ENCODE data around the gene APOL1.
"Not testable (repeated sequence)": the region's sequence is repeated elsewhere in the genome, so short reads cannot be mapped to it uniquely, and the experiment has no call there.

Gene APOL1

DNA sequence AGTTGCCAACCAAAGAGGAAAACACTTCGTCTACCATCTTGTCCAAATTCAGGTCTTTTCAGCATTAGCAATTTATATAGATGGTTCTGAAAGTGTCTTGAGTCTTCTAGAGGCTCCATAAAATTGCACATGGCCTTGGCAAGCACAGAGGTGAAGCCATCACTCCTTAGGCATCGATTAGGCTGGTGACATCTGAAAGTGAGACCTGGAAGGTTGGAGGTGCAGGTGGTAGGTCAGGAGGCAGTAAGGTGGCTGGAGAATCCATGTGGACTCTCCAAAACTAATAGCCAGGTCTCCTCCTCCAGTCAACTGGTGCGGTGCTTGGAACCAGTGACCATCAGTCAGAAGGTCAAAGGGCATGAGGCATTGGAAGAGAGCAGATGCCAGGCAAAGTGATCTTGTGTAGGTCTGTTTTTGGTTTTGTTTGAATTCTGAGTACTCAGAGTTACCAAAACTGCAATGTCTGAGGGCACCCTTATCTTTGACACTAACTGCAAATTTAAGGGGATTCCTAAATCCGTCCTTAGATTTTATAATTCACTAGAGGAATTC is 7.1 kb upstream of the APOL1 start:
- H3K9me3 ChIP-seq (ENCODE audit: control insufficient read depth, low read length) = no peaks in the 10 kb centered on the region
- H3K36me3 ChIP-seq (ENCODE audit: control insufficient read depth, insufficient read depth, low read length) = no peaks in the 10 kb centered on the region
- H3K4me3 ChIP-seq (ENCODE audit: extremely low read depth, insufficient read depth, low read length, poor library complexity, severe bottlenecking) = no peak overlapping the region
- 82 to 90% methylated on average over 2 of the region's 4 CpGs for whole genome bisulfite sequencing, 2 experiments (ENCODE audit: insufficient coverage in 2 of 2)
- H3K27ac ChIP-seq (ENCODE audit: low read depth, low read length, severe bottlenecking) = no peak overlapping the region
- H3K4me1 ChIP-seq (ENCODE audit: control insufficient read depth, insufficient read depth, low read length, poor library complexity, severe bottlenecking) = no peaks in the 10 kb centered on the region

GRCh38 chr22:36246718-36247117 is 6.2 kb upstream of the APOL1 start:
- no peaks in the 10 kb centered on the region for H3K4me1 ChIP-seq (ENCODE audit: control insufficient read depth, insufficient read depth, low read length, poor library complexity, severe bottlenecking)
- H3K36me3 ChIP-seq (ENCODE audit: control insufficient read depth, insufficient read depth, low read length) = no peaks in the 10 kb centered on the region
- WGBS, 2 experiments (ENCODE audit: insufficient coverage in 2 of 2) = 84 to 88% methylated on average over 3 of the region's 3 CpGs
- no peak overlapping the region for H3K4me3 ChIP-seq (ENCODE audit: extremely low read depth, insufficient read depth, low read length, poor library complexity, severe bottlenecking)
- H3K27ac ChIP-seq (ENCODE audit: low read depth, low read length, severe bottlenecking) = no peak overlapping the region
- H3K9me3 ChIP-seq (ENCODE audit: control insufficient read depth, low read length) = no peaks in the 10 kb centered on the region

DNA sequence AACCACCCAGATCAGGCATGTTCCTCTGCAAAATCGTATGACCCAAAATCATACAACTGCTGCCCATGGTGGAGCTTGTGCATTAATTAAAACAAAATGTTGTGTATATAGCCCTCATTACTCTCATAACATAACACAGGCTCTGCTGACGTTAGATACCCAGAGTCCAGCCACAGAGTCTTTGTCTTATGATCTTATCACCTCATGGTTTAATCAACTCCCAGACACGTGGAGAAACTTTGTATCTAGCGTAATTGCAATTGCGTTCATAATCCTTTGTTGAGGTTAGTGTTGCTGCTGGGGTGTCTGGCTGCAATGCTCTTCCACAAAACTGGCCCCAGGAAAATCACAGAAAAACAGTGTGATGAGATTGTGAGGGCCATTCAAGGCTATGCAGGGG is 5.0 kb upstream of the APOL1 start:
- H3K4me1 ChIP-seq (ENCODE audit: control insufficient read depth, insufficient read depth, low read length, poor library complexity, severe bottlenecking) = no peaks in the 10 kb centered on the region
- no peak overlapping the region for H3K4me3 ChIP-seq (ENCODE audit: extremely low read depth, insufficient read depth, low read length, poor library complexity, severe bottlenecking)
- H3K9me3 ChIP-seq (ENCODE audit: control insufficient read depth, low read length) = no peaks in the 10 kb centered on the region
- no peaks in the 10 kb centered on the region for H3K36me3 ChIP-seq (ENCODE audit: control insufficient read depth, insufficient read depth, low read length)
- WGBS, 2 experiments (ENCODE audit: insufficient coverage in 2 of 2) = 79 to 100% methylated on average over 1 to 4 of the region's 5 CpGs
- H3K27ac ChIP-seq (ENCODE audit: low read depth, low read length, severe bottlenecking) = no peak overlapping the region

- Histone ChIP-seq H3K4me3 (ENCODE audit: extremely low read depth, insufficient read depth, low read length, poor library complexity, severe bottlenecking) (no peak overlapping the region), H3K27ac (ENCODE audit: low read depth, low read length, severe bottlenecking) (no peak overlapping the region), H3K36me3 (ENCODE audit: control insufficient read depth, insufficient read depth, low read length) (no peaks in the 10 kb centered on the region), H3K4me1 (ENCODE audit: control insufficient read depth, insufficient read depth, low read length, poor library complexity, severe bottlenecking) (no peaks in the 10 kb centered on the region), H3K9me3 (ENCODE audit: control insufficient read depth, low read length) (no peaks in the 10 kb centered on the region)
- WGBS, 2 experiments (ENCODE audit: insufficient coverage in 2 of 2) = 100% methylated on average over 2 of the region's 2 CpGs; no CpG with 5 or more reads in 1 of the 2 experiments
Measured at GRCh38 chr22:36249160-36249559, 3.8 kb upstream of the APOL1 start.

GRCh38 chr22:36250292-36250960 is 2.5 kb upstream of the APOL1 start:
- not testable (repeated sequence) for H3K36me3 ChIP-seq (ENCODE audit: control insufficient read depth, insufficient read depth, low read length); H3K4me3 ChIP-seq (ENCODE audit: extremely low read depth, insufficient read depth, low read length, poor library complexity, severe bottlenecking); H3K4me1 ChIP-seq (ENCODE audit: control insufficient read depth, insufficient read depth, low read length, poor library complexity, severe bottlenecking); H3K9me3 ChIP-seq (ENCODE audit: control insufficient read depth, low read length); H3K27ac ChIP-seq (ENCODE audit: low read depth, low read length, severe bottlenecking)
- 91 to 94% methylated on average over 18 of the region's 24 CpGs for WGBS, 2 experiments (ENCODE audit: insufficient coverage in 2 of 2)

- H3K27ac ChIP-seq (ENCODE audit: low read depth, low read length, severe bottlenecking); H3K4me3 ChIP-seq (ENCODE audit: extremely low read depth, insufficient read depth, low read length, poor library complexity, severe bottlenecking); H3K36me3 ChIP-seq (ENCODE audit: control insufficient read depth, insufficient read depth, low read length); H3K9me3 ChIP-seq (ENCODE audit: control insufficient read depth, low read length); H3K4me1 ChIP-seq (ENCODE audit: control insufficient read depth, insufficient read depth, low read length, poor library complexity, severe bottlenecking): not testable (repeated sequence)
- 86% methylated on average over 3 of the region's 7 CpGs; no CpG with 5 or more reads in 1 of the 2 experiments for WGBS, 2 experiments (ENCODE audit: insufficient coverage in 2 of 2)
Measured at GRCh38 chr22:36251979-36252608, 839 bp upstream of the APOL1 start.

DNA sequence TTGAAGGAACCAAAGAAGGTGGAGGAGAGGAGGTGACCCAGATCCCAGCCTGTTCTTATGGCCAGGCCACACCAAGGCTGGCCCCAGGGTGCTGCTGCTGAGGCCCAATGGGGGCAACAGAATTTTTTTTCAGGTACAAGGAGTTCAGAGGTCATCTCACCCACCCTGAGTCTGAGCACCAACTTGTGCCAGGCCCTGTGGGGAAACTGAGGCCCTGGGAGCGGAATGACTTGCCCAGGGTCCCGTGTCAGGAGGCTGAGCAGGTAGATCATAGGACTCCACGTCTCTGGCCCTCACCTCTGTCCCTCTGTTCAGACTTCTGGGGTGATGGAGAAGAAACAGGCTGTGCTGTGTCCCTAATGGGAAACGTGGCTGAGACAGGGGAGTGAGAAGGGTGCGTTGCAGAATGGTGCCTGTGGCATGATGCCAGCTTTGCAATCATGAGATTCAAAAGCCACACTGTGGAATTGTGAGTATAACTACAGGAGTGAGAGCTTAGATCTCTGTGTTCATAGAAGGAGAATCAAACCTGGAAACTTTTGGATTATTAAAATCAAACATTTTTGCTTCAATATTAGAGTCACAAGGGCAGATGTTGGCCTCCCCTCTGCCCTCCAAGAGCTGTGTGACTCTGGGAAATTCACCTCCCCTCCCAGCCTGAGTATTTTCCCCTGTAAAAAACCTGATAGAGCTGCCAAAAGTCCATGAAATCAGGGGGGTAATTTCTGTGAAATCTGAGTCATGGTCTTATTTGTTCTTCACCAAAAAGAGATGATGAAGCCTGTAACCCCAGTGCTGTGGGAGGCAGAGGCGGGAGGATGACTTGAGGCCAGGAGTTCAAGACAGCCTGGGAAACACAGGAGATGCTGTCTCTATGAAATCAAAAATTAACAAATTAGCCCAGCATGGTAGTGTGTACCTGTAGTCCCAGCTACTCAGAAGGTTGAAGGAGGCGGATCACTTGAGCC is 874 bp downstream of the APOL1 start:
- Histone ChIP-seq H3K4me1 (ENCODE audit: control insufficient read depth, insufficient read depth, low read length, poor library complexity, severe bottlenecking) (no peaks in the 10 kb centered on the region), H3K27ac (ENCODE audit: low read depth, low read length, severe bottlenecking) (no peak overlapping the region), H3K9me3 (ENCODE audit: control insufficient read depth, low read length) (no peaks in the 10 kb centered on the region), H3K36me3 (ENCODE audit: control insufficient read depth, insufficient read depth, low read length) (no peaks in the 10 kb centered on the region), H3K4me3 (ENCODE audit: extremely low read depth, insufficient read depth, low read length, poor library complexity, severe bottlenecking) (no peak overlapping the region)
- 89 to 91% methylated on average over 7 of the region's 7 CpGs for WGBS, 2 experiments (ENCODE audit: insufficient coverage in 2 of 2)

DNA sequence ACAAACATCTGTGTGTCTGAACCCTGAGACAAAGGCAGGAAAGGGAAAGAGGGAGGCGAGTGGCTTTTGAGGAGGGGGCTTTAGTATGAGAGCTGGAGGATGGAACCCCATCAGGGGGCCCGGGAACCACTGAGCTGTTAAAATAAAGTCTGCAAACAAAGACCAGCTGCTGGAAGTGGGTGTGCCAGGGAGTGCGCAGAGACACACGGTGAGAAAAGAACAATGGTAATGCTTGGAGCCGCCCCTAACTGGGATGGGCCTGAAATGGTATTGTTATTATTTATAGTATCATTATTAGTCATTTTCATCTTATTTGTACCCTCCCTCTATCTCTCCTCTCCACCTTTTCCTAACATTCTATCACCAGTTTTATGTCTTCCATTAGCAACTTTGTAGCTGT is 2.6 kb downstream of the APOL1 start:
- not testable (repeated sequence) for H3K4me1 ChIP-seq (ENCODE audit: control insufficient read depth, insufficient read depth, low read length, poor library complexity, severe bottlenecking); H3K4me3 ChIP-seq (ENCODE audit: extremely low read depth, insufficient read depth, low read length, poor library complexity, severe bottlenecking); H3K27ac ChIP-seq (ENCODE audit: low read depth, low read length, severe bottlenecking); H3K9me3 ChIP-seq (ENCODE audit: control insufficient read depth, low read length); H3K36me3 ChIP-seq (ENCODE audit: control insufficient read depth, insufficient read depth, low read length)
- WGBS, 2 experiments (ENCODE audit: insufficient coverage in 2 of 2) = no CpG with 5 or more reads among the region's 5 CpGs

GRCh38 chr22:36256478-36256877 is 3.5 kb downstream of the APOL1 start:
- no peak overlapping the region for H3K4me3 ChIP-seq (ENCODE audit: extremely low read depth, insufficient read depth, low read length, poor library complexity, severe bottlenecking)
- H3K36me3 ChIP-seq (ENCODE audit: control insufficient read depth, insufficient read depth, low read length) = no peaks in the 10 kb centered on the region
- H3K4me1 ChIP-seq (ENCODE audit: control insufficient read depth, insufficient read depth, low read length, poor library complexity, severe bottlenecking) = peaks cover 7% of the 10 kb centered on the region
- H3K27ac ChIP-seq (ENCODE audit: low read depth, low read length, severe bottlenecking) = no peak overlapping the region
- no peaks in the 10 kb centered on the region for H3K9me3 ChIP-seq (ENCODE audit: control insufficient read depth, low read length)
- 82 to 93% methylated on average over 2 of the region's 3 CpGs for WGBS, 2 experiments (ENCODE audit: insufficient coverage in 2 of 2)

DNA sequence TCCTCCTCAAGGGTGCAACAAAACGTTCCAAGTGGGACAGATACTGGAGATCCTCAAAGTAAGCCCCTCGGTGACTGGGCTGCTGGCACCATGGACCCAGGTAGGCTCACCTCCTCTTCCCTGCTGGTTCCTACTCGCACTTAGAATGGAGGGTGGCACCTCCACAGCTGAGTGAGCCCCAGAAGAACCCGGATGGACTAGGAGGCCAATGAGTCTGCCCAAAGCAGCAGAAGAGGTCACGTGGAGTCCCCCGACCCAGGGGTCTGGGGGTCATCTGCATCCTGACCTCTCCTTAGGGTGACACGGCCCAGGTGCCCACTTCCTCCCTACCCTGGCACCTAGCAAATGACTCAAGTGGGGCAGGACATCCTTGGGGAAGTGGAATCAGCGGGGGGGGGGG is 4.4 kb downstream of the APOL1 start:
- 76 to 77% methylated on average over 6 to 7 of the region's 8 CpGs for WGBS, 2 experiments (ENCODE audit: insufficient coverage in 2 of 2)
- Histone ChIP-seq H3K4me1 (ENCODE audit: control insufficient read depth, insufficient read depth, low read length, poor library complexity, severe bottlenecking) (peaks cover 7% of the 10 kb centered on the region), H3K36me3 (ENCODE audit: control insufficient read depth, insufficient read depth, low read length) (no peaks in the 10 kb centered on the region), H3K27ac (ENCODE audit: low read depth, low read length, severe bottlenecking) (no peak overlapping the region), H3K9me3 (ENCODE audit: control insufficient read depth, low read length) (no peaks in the 10 kb centered on the region), H3K4me3 (ENCODE audit: extremely low read depth, insufficient read depth, low read length, poor library complexity, severe bottlenecking) (no peak overlapping the region)

Data from mesodermal cell (in vitro differentiated cells).